Diencephalon (tissue), 1 donor: ENCODE measurements around the gene TMCO2. TPM values are rescaled to one million over a fixed set of nuclear protein-coding genes. Genes with fewer than 3 reads are reported as not detected.

ENCODE experiments used
- total RNA-seq: library from RNA; depleted of rRNA; stranded (reverse); fragments of >200 nt; gene quantifications from one replicate; pipeline ENCODE4 v1.2.3, GENCODE V29; 2014

The TMCO2 gene
- not detected for total RNA-seq

GRCh38 chr1:40247655-40248054 is at the start of gene TMCO2:
TMCO2 (plus strand) TSS chr1:40247937; CDS start chr1:40247994, 57 bp downstream.

GRCh38 chr1:40257688-40258444 is 10.1 kb downstream of the TMCO2 start, which contains the start of gene ZMPSTE24:
ZMPSTE24 (plus strand) TSS chr1:40258236; CDS start chr1:40258272, 36 bp downstream.

Other genes with a start within 250 kb of the TMCO2 start
- 113 TPM for gene CAP1, start 207.2 kb upstream of the TMCO2 start, total RNA-seq
- gene PPT1, start 150.7 kb upstream of the TMCO2 start, total RNA-seq = 65.5 TPM
- 83.7 TPM for gene RLF, start 86.5 kb upstream of the TMCO2 start, total RNA-seq
- 51.4 TPM for gene ZMPSTE24, start 10.3 kb downstream of the TMCO2 start, total RNA-seq
- 7.2 TPM for gene COL9A2, start 69.3 kb downstream of the TMCO2 start, total RNA-seq
- gene SMAP2, start 125.8 kb downstream of the TMCO2 start, total RNA-seq = 46.8 TPM
- 10.6 TPM for gene ZFP69B, start 202.5 kb downstream of the TMCO2 start, total RNA-seq
- 12.0 TPM for gene ZFP69, start 229.4 kb downstream of the TMCO2 start, total RNA-seq